Measurements from ENCODE around the gene ATXN7L1.

DNA sequence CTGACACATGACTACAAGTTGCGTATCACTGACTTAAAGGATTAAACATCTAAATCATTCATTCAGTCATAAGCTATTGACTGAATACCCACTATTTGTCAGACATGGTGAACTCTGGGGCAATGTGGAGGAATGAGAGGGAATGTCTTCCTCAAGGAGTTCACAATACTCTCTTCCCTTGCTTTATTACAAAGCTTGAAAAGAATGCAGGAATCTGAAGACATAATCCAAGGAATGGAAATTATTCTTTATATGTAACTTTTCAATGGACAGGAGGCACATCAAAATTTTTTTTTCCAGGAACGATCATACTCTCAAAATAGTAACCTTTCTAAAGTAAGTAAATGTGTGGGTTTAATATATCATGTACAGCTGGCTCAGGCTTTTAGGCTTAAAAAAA lies 111.9 kb downstream of the ATXN7L1 start:
- TF ChIP-seq CTCF (IDR thresholded peaks at IDR 0.05) (no peak), POLR2A (IDR thresholded peaks at IDR 0.05) (no peak), POLR2AphosphoS5 (IDR thresholded peaks at IDR 0.05; ENCODE audit: insufficient read depth in 1 of 2, low read depth in 1 of 2) (no peak)
